Gastroesophageal sphincter (tissue), 3 donors: Measurements from ENCODE around the gene TBC1D32.

Source experiments
- POLR2A ChIP-seq, 2 donors: fragments of 450-650 bp; IDR thresholded peaks; one replicate each; pipeline ENCODE4 v1.6.1; 2017; ENCODE audit warnings: antibody characterized with exemption in 2 of 2, mild to moderate bottlenecking in 2 of 2, moderate library complexity in 1 of 2
- POLR2AphosphoS5 ChIP-seq: sonication (generic); formaldehyde crosslinking; IDR thresholded peaks from one replicate; pipeline ENCODE4 v1.6.1; 2017; ENCODE audit warnings: antibody characterized with exemption
- TF ChIP-seq, protein P1 (sequence below), 4 experiments: fragments of 200-600 bp in 2 of 4; fragments of 450-650 bp in 2 of 4; sonication (generic) in 1 of 4; IDR thresholded peaks; one replicate each; pipeline ENCODE4 v1.5.1; 2017 to 2019; ENCODE audit warnings: antibody characterized with exemption in 4 of 4, mild to moderate bottlenecking in 2 of 4, moderate library complexity in 2 of 4

DNA sequence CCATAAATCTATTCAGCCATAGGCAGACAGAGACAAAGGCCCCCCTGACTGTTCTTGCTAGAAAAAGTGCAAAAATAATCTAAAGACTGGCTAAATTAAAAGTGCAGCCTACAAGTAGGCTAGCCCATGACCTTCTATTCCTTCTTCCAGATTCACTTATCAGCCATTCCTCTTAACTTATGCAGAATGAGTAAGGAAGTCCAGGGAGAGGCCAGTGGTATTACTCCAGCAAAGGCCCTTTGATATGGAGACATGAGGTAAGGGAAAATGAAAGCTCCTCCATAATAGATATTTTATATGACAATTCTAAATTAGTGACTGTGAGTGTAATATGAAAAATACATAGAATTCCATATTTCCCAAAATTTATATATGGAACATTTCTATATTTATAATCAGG lies 199.4 kb downstream of the TBC1D32 start:
- TF ChIP-seq, protein P1, sequence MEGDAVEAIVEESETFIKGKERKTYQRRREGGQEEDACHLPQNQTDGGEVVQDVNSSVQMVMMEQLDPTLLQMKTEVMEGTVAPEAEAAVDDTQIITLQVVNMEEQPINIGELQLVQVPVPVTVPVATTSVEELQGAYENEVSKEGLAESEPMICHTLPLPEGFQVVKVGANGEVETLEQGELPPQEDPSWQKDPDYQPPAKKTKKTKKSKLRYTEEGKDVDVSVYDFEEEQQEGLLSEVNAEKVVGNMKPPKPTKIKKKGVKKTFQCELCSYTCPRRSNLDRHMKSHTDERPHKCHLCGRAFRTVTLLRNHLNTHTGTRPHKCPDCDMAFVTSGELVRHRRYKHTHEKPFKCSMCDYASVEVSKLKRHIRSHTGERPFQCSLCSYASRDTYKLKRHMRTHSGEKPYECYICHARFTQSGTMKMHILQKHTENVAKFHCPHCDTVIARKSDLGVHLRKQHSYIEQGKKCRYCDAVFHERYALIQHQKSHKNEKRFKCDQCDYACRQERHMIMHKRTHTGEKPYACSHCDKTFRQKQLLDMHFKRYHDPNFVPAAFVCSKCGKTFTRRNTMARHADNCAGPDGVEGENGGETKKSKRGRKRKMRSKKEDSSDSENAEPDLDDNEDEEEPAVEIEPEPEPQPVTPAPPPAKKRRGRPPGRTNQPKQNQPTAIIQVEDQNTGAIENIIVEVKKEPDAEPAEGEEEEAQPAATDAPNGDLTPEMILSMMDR (IDR thresholded peaks at IDR 0.05), result no peak
- TF ChIP-seq POLR2A (IDR thresholded peaks at IDR 0.05) (no peak), POLR2AphosphoS5 (no peak)
